NCI-H2171 (cell line): ENCODE data around the gene TNN.

Experiments used
- DNase-seq: peaks from one replicate; lab custom pipeline; 2025; lab: John Stamatoyannopoulos, UW

TNN gene

DNA sequence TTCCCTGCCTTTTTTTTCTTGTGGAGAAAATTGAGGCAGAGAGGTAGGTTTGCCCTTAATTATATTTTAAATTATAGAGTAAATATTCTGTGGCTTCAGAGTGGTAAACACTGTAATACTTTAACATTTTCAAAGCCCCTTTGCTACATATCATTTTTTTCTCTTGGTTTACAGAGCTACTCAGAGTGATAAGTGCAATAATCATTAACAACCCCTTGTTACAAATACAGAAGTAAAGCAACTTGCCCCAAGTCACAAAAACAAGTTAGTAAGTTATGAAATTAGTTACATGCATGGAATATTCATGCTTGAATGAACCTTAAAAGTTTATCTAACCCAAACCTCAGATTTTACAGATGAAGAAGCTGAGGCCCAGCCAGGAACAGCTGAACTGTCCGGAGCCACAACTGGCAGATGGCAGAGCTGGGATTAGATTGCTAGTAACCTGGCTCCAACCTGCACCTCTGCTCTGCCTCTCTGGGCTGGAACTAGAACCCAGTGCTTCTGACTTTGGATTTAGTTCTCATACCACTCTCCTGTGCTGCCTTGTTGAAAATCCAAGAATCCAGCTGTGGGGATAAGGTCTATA is 48.7 kb downstream of the TNN start:
- DNase-seq: no peak

- no peak for DNase-seq
Observed at GRCh38 chr1:175116903-175117302, 49.3 kb downstream of the TNN start.

DNA sequence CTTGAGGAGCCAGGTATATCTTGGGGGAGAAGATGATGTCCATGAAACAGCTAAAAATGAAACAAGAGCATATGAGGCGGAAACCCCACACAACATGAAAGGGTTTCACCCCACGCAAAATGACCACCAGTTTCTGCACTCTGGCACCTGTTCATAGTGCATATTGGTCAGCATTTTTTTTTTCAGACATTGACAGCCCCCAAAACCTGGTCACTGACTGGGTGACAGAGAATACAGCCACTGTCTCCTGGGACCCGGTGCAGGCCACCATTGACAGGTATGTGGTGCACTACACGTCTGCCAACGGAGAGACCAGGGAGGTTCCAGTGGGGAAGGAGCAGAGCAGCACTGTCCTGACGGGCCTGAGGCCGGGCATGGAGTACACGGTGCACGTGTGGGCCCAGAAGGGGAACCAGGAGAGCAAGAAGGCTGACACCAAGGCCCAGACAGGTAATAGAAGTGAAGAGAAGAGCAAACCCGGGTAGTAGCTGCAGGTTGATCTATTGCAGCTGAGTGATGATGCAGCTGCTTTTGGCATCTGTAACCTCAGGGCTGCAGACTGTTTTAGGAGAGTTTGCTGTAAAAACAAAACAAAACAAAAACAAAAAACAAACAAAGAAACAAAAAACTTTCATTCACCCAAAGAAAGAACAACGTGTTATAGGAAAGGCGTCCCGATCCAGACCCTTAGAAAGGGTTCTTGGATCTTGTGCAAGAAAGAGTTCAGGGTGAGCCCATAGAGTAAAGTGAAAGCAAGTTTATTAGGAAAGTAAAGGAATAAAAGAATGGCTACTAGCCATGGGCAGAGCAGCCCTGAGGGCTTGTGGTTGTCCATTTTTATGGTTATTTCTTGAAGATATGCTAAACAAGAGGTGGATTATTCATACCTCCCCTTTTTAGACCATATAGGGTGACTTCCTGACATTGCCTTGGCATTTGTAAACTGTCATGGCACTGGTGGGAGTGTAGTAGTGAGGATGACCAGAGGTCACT is 51.0 kb downstream of the TNN start:
- no peak for DNase-seq

GRCh38 chr1:175120511-175120910 is 52.9 kb downstream of the TNN start:
- no peak for DNase-seq

DNA sequence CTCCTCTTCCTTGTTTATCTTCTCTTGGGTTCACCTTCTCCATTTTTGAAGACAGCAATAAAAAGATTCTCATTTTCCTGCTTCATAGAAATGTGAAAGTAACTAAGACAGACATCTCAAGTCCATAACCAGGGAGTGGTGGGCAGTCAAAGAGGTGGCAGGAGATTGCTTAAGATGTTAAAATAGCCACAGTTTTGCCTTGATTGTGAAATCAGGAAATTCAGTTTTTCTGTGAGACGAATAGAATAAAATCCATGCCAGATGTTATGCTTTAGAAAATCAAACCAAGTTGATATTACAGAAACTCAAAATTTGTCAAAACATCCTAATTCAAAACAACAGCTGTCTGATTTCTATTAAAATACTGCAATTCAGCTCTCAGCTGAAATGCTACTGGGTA is 57.2 kb downstream of the TNN start:
- DNase-seq: no peak

GRCh38 chr1:175126347-175126746 is 58.7 kb downstream of the TNN start:
- no peak for DNase-seq

DNA sequence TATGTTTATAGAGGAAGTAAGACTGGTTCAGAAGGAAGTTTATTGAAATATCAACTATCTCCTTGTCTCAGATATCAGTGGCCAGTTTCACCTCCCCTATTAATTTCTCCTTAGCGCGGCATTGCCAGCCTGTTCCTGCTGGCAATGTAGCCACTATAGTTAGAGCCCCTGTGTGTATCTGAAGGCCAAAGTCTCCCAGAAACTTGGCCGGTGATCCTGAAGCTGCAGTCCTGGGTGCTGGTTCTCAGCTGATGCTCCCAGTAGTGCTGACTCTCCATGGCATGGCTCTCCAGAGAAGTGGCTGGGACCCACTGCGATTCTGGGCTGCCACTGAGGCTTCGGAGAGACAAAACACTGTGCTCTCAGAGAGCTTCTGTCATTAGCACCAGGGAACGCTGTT is 59.9 kb downstream of the TNN start:
- DNase-seq: no peak

DNA sequence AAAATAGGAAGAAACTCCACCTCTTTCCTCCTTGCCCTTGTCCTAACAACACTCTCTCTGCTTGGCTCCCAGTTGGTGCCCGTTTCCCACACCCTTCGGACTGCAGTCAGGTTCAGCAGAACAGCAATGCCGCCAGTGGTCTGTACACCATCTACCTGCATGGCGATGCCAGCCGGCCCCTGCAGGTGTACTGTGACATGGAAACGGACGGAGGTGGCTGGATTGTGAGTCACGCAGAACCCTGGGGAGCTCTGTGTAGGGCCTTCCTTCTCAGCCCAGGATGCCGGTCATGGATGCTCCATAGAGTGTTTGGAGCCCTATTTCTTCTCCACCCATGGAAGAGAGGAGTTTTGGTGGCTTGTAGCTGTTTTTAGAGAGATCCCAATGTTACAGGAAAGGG is 60.9 kb downstream of the TNN start:
- DNase-seq: no peak

- DNase-seq: no peak
Observed at GRCh38 chr1:175129182-175129581, 61.5 kb downstream of the TNN start.

DNA sequence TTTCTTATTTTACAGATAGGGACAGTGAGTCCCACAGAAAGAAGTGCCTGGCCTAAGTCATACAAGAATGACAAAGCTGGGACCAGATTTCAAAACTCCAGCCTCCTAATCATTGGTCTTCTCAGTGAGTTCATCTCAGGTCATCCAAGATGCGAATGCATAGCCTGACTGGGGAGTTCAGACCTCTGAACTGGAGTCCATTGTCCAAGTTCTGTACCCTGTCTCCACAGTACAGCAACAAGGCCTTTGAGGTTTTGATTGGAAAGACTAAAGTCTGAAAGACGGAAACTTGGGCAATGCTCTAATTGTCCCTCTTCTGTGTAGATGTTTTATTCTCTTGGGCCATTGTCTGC is 62.0 kb downstream of the TNN start:
- no peak for DNase-seq

DNA sequence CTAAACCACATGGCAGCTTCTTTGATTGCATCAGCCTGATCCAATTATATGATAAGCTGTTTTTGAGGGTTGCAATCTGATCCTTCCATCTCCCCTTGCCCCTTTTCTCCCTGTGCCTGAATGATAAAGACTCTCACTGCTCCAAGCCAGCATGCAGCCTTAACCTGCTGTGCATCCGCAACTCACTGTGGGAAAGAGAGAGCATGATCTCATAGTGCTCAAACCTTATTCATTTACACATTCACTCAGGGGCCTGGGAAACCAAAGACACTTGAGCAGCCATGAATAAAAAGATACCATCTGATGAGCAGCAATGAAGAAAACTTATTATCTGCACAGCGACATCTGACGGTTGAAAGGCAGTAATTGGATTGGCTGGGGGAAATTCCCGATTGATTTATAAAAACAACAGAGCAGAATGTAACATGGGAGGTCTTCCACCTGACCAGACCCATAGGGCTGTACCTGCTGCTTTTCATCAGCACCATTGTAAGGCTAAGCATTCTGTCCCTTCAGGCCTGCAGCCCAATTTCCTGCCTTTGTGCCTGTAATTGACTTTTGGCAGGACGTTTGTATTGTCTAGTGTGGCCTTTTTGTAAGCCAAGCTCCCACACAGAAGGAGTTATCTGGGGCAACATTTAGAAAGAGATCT is 62.5 kb downstream of the TNN start:
- DNase-seq: peak; percentile 34

GRCh38 chr1:175130649-175131045 is 63.0 kb downstream of the TNN start:
- DNase-seq: no peak

DNA sequence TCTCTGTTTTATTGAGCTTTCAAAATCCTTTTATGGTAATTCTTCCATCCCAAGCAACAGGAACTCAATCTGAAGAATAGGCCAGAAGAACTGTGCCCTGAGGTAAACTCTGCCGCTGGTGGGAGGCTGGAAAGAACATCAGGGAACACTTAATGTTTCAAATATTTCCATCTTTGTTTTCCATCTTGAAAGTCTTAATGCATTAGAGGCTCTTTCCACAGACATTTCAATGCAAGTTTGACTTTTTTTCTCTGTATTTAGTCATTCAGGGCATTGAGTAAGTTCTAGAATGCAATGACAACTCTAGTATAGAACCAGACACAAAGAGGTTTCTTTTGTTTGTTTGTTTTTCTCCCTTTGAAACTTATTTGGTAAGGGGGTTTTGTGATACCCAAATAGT is 63.5 kb downstream of the TNN start:
- no peak for DNase-seq

DNA sequence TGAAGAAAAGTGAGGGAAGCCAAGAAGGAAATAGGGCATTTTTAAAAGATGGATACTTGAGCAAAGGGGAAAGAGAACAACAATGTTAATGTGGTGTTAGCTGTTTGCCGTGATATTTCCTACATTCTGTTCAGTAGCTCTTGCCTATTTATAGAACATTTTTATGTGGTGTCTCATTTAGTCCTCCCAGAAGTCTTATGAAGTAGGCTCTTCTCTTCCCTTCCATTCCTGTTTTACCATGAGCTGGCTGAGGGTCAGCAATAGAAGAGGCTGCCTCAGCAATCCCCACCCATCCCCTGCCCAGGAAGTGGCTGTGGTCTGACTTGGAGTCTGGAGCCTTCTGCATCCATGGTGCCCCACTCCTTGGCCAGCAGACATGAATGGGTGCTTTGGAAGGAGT is 64.8 kb downstream of the TNN start:
- no peak for DNase-seq

DNA sequence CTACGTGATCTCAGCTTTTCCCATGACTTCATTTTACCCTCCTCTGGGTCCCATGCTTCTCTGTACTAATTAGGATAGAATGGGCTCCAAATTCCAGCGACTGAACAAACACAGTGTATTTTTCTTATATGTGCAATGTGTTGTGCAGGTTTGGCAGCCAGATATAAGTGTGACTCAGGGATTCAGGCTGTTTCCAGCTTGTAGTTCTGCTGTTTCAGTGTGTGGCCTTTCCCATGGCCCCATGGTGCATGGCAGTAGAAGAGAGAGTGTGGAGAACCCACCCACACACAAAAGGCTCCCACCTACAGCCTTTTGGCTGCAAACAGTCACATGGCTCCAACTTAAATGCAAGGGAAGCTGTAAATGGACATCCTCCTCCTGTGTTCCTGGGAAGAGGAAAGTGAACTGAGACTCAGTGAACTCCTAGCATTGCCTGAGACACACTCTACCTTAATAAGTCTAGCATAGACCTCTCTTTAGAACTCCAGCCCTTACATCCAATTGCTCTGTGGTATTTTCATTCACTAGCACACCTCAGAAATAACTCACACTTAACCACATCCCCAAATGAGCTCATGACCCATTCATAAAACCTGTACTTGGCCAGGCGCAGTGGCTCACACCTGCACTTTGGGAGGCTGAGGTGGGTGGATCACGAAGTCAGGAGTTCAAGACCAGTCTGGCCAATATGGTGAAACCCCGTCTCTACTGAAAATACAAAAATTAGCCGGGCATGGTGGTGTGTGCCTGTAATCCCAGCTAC is 66.2 kb downstream of the TNN start:
- no peak for DNase-seq

- DNase-seq: no peak
Observed at GRCh38 chr1:175134500-175134899, 66.9 kb downstream of the TNN start.

DNA sequence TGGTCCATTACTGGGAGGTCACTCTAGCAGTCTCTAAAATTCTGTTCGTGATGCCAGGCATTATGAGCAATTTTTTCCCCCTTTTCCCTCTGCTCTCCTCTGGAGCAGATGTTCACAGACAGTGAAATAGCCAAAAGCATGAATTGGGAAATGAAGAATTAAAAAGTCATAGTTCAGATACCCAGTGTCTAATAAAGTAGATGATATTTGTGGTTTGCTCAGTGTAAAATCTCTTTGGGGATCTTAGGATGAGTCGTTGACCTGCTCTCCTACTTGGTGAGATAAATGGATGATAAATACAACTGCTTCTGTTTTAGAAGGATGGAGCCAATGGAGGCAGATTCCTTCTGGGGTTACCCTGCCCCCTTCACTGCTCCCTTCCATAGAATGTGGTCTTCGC is 68.6 kb downstream of the TNN start:
- DNase-seq: no peak

GRCh38 chr1:175137369-175137768 is 69.7 kb downstream of the TNN start:
- DNase-seq: no peak

GRCh38 chr1:175138579-175138978 is 70.9 kb downstream of the TNN start:
- no peak for DNase-seq

DNA sequence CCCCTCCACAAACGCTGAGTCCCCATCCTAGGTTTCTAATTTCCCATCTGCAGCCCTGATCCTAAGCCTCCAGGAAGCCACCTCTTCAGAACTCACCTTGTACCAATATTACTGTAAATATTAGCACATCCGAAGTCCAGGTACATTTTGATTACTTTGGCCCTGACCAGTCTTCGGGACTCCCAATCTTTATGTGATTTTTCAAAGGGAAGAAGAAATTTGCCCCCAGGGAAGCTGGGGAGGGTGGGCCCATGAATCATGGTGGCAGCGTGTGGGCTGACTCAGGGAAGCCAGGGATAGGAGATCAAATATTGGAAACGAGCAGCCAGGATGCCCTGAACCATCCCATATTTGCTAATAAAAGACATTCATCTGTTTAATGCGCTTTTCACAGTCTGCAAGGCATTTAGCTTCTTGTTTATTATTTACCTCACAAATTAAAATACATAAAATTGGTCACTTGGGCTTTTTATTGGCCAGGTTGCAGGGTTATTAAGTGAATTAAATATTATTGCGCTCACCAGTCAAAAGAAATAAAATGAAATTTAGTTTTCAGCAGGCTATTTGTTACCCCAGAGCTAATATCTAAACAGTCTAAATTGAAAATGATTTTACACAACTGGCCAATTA is 78.4 kb downstream of the TNN start:
- DNase-seq: no peak

- DNase-seq: peak; percentile 30
Observed at GRCh38 chr1:175146529-175147213, 79.0 kb downstream of the TNN start.
